SK-N-MC (cell line): Measurements from ENCODE around the gene SNAI1.

ENCODE experiments used
- EZH2 ChIP-seq: fragments of 200-600 bp; sonication (generic); IDR thresholded peaks from one replicate; pipeline ENCODE4 v1.6.1; 2017; ENCODE audit warnings: antibody characterized with exemption
- FOXP2 ChIP-seq: optimal IDR thresholded peaks from 2 replicates; pipeline ENCODE3; 2011; ENCODE audit warnings: mild to moderate bottlenecking, moderate library complexity; ENCODE audit not compliant: insufficient read depth; ENCODE audit errors: extremely low read length, control extremely low read depth
- POLR2AphosphoS5 ChIP-seq: IDR thresholded peaks from 2 replicates; pipeline ENCODE4 v1.6.1; 2012; ENCODE audit warnings: mild to moderate bottlenecking, low read depth, low read length, borderline replicate concordance

- TF ChIP-seq POLR2AphosphoS5: no peak
- TF ChIP-seq EZH2: no peak
- TF ChIP-seq FOXP2: no peak
Observed at GRCh38 chr20:49937027-49937929, 45.5 kb upstream of the SNAI1 start.
